ENCODE results near the gene TTN. TPM values are rescaled to one million over a fixed set of nuclear protein-coding genes. Genes with fewer than 3 reads are reported as not detected.

Gene TTN
- total and polyA plus RNA-seq, 2 donors (not counting 1 experiment from before 2014, with no cell fraction given): 1.7 to 46.4 TPM

GRCh38 chr2:178589335-178589734, 217.9 kb downstream of the TTN start:
- no peaks in the 10 kb centered on the region for H3K9me3 Mint-ChIP-seq (ENCODE audit: insufficient read depth)
- Histone ChIP-seq H3K4me2 (replicated peaks; ENCODE audit: low read depth, low read length, poor library complexity, severe bottlenecking) (no peak overlapping the region), H3K79me2 (ENCODE audit: control insufficient read depth, insufficient read depth, low read length) (no peaks in the 10 kb centered on the region), H3K9ac (ENCODE audit: low read length) (no peak overlapping the region), H3K27ac (ENCODE audit: low read length in 2 of 2) (no peak overlapping the region), H3K9me3 (ENCODE audit: control extremely low read depth in 1 of 3, control insufficient read depth in 2 of 3, insufficient read depth in 1 of 3, low read length in 2 of 3) (no peaks in the 10 kb centered on the region), H3K27me3 (replicated peaks in 1 of 4; ENCODE audit: control extremely low read depth in 1 of 4, control insufficient read depth in 3 of 4, insufficient read depth in 4 of 4, low read length in 3 of 4) (no peaks in the 10 kb centered on the region), H3K4me1 (ENCODE audit: control insufficient read depth in 2 of 2, insufficient read depth in 2 of 2, low read length in 2 of 2) (no peaks in the 10 kb centered on the region), H4K20me1 (ENCODE audit: control insufficient read depth, insufficient read depth, low read length, poor library complexity, severe bottlenecking) (no peaks in the 10 kb centered on the region), H3K4me3 (ENCODE audit: control extremely low read depth in 1 of 5, extremely low read depth in 1 of 5, insufficient read depth in 1 of 5, low read depth in 2 of 5, low read length in 4 of 5) (no peak overlapping the region), H2AFZ (ENCODE audit: insufficient read depth, low read depth, low read length, poor library complexity, severe bottlenecking) (no peak overlapping the region), H3K36me3 (replicated peaks in 1 of 2; ENCODE audit: control extremely low read depth in 1 of 2, control insufficient read depth in 1 of 2, extremely low read depth in 1 of 2, insufficient read depth in 2 of 2, low read length in 1 of 2) (peaks cover 2 to 57% of the 10 kb centered on the region in 2 experiments)
- no peak overlapping the region for H3K27ac Mint-ChIP-seq
- CTCF ChIA-PET: no interaction called here
- no peak for TF ChIP-seq CTCF (IDR thresholded peaks at IDR 0.05)
- no peak for TF ChIP-seq EZH2 (IDR thresholded peaks at IDR 0.05; ENCODE audit: borderline replicate concordance, insufficient read depth, low read depth, low read length, poor library complexity, severe bottlenecking)
- H3K27me3 Mint-ChIP-seq: no peaks in the 10 kb centered on the region
- intact Hi-C loops (cut with micrococcal nuclease): no loop called here
- POLR2A ChIA-PET: no interaction called here
- no peak for ATAC-seq (ENCODE audit: low read depth)
- WGBS (ENCODE audit: insufficient coverage): no CpG with 5 or more reads among the region's 2 CpGs
- DNase-seq: no peak
- H3K4me3 Mint-ChIP-seq: no peak overlapping the region
- no peaks in the 10 kb centered on the region for H3K4me1 Mint-ChIP-seq

GRCh38 chr2:178584666-178585065, 222.6 kb downstream of the TTN start:
- H3K27me3 Mint-ChIP-seq: no peaks in the 10 kb centered on the region
- H3K4me1 Mint-ChIP-seq: no peaks in the 10 kb centered on the region
- Histone ChIP-seq H2AFZ (ENCODE audit: insufficient read depth, low read depth, low read length, poor library complexity, severe bottlenecking) (no peak overlapping the region), H3K4me3 (ENCODE audit: control extremely low read depth in 1 of 5, extremely low read depth in 1 of 5, insufficient read depth in 1 of 5, low read depth in 2 of 5, low read length in 4 of 5) (no peak overlapping the region), H4K20me1 (ENCODE audit: control insufficient read depth, insufficient read depth, low read length, poor library complexity, severe bottlenecking) (no peaks in the 10 kb centered on the region), H3K4me1 (ENCODE audit: control insufficient read depth in 2 of 2, insufficient read depth in 2 of 2, low read length in 2 of 2) (no peaks in the 10 kb centered on the region), H3K27ac (ENCODE audit: low read length in 2 of 2) (no peak overlapping the region), H3K9me3 (ENCODE audit: control extremely low read depth in 1 of 3, control insufficient read depth in 2 of 3, insufficient read depth in 1 of 3, low read length in 2 of 3) (no peaks in the 10 kb centered on the region), H3K27me3 (replicated peaks in 1 of 4; ENCODE audit: control extremely low read depth in 1 of 4, control insufficient read depth in 3 of 4, insufficient read depth in 4 of 4, low read length in 3 of 4) (no peaks in the 10 kb centered on the region), H3K79me2 (ENCODE audit: control insufficient read depth, insufficient read depth, low read length) (no peaks in the 10 kb centered on the region), H3K36me3 (replicated peaks in 1 of 2; ENCODE audit: control extremely low read depth in 1 of 2, control insufficient read depth in 1 of 2, extremely low read depth in 1 of 2, insufficient read depth in 2 of 2, low read length in 1 of 2) (peaks cover 9 to 42% of the 10 kb centered on the region in 2 experiments), H3K9ac (ENCODE audit: low read length) (no peak overlapping the region), H3K4me2 (replicated peaks; ENCODE audit: low read depth, low read length, poor library complexity, severe bottlenecking) (no peak overlapping the region)
- WGBS (ENCODE audit: insufficient coverage): 100% methylated on average over 1 of the region's 10 CpGs
- intact Hi-C loops (cut with micrococcal nuclease): no loop called here
- ChIA-PET POLR2A (no interaction called here), CTCF (no interaction called here)
- H3K4me3 Mint-ChIP-seq: no peak overlapping the region
- TF ChIP-seq CTCF (IDR thresholded peaks at IDR 0.05) (no peak), EZH2 (IDR thresholded peaks at IDR 0.05; ENCODE audit: borderline replicate concordance, insufficient read depth, low read depth, low read length, poor library complexity, severe bottlenecking) (no peak)
- no peak for ATAC-seq (ENCODE audit: low read depth)
- no peaks in the 10 kb centered on the region for H3K9me3 Mint-ChIP-seq (ENCODE audit: insufficient read depth)
- no peak overlapping the region for H3K27ac Mint-ChIP-seq
- no peak for DNase-seq

All from B cell (primary cell).